ENCODE measurements around the gene SGTB. TPM values are rescaled to one million over a fixed set of nuclear protein-coding genes. Genes with fewer than 3 reads are reported as not detected.

Gene SGTB
- total RNA-seq, 1 experiment from 2014 or later: 13.5 TPM

- no peak for TF ChIP-seq MYBL2 (CRISPR knock-in tag; IDR thresholded peaks at IDR 0.05)
- TF ChIP-seq JAZF1 (CRISPR knock-in tag; IDR thresholded peaks at IDR 0.05): no peak
- no peak for TF ChIP-seq ZNF317 (CRISPR knock-in tag; IDR thresholded peaks at IDR 0.05; ENCODE audit: borderline replicate concordance, low read depth)
- TF ChIP-seq ZNF671 (CRISPR knock-in tag; IDR thresholded peaks at IDR 0.05): no peak
- no peak for TF ChIP-seq ARID4B (CRISPR knock-in tag; IDR thresholded peaks at IDR 0.05; ENCODE audit: borderline replicate concordance)
- no peak for TF ChIP-seq ATF1 (CRISPR knock-in tag; IDR thresholded peaks at IDR 0.05)
- TF ChIP-seq ZMAT4 (CRISPR knock-in tag; IDR thresholded peaks at IDR 0.05): no peak
These were observed 96.2 kb downstream of the SGTB start (continued) for GRCh38 chr5:65625743-65626142.

- no peaks in the 10 kb centered on the region for H3K27me3 Mint-ChIP-seq (ENCODE audit: low read depth)
- POLR2A ChIA-PET: interaction anchor here (1.5 kb wide), 1 partner anchor 62 kb away, joined by 6 read pairs; the partner anchor contains the start of genes CENPK and PPWD1
- H3K4me3 Mint-ChIP-seq: peak within 1 kb of the TSS; percentile 99
- peaks cover 14% of the 10 kb centered on the region for H3K4me1 Mint-ChIP-seq
- DNase-seq (ENCODE audit: low spot score) (peak; percentile 72), ATAC-seq (peak; percentile 79)
- TF ChIP-seq NR2C2 (CRISPR knock-in tag; IDR thresholded peaks at IDR 0.05) (peak; percentile 80), KAT7 (CRISPR knock-in tag; IDR thresholded peaks at IDR 0.05; ENCODE audit: borderline replicate concordance) (no peak), GABPB1 (CRISPR knock-in tag; IDR thresholded peaks at IDR 0.05) (peak; percentile 48), ATF2 (CRISPR knock-in tag; IDR thresholded peaks at IDR 0.05; ENCODE audit: borderline replicate concordance, low read depth) (no peak), USF2 (CRISPR knock-in tag; IDR thresholded peaks at IDR 0.05) (no peak), ETV6 (CRISPR knock-in tag; IDR thresholded peaks at IDR 0.05) (0 out of 2 replicates have a peak, but pooled peaks have one; percentile 26), MAX (CRISPR knock-in tag; IDR thresholded peaks at IDR 0.05) (no peak), SP1 (CRISPR knock-in tag; conservative IDR thresholded peaks at IDR 0.05) (peak; percentile 47; the same call in 1 of the 2 replicates), FOXP4 (CRISPR knock-in tag; IDR thresholded peaks at IDR 0.05) (no peak), ELF4 (CRISPR knock-in tag; IDR thresholded peaks at IDR 0.05; ENCODE audit: low read depth) (no peak), ZNF121 (CRISPR knock-in tag; IDR thresholded peaks at IDR 0.05) (0 out of 2 replicates have a peak, but pooled peaks have one; percentile 5), FOXK1 (CRISPR knock-in tag; IDR thresholded peaks at IDR 0.05) (peak; percentile 33; the same call in 1 of the 2 replicates), ZNF317 (CRISPR knock-in tag; IDR thresholded peaks at IDR 0.05; ENCODE audit: borderline replicate concordance, low read depth) (no peak), TP53 (CRISPR knock-in tag; IDR thresholded peaks at IDR 0.05) (no peak), RELA (CRISPR knock-in tag; IDR thresholded peaks at IDR 0.05; ENCODE audit: borderline replicate concordance) (no peak), ESRRA (CRISPR knock-in tag; IDR thresholded peaks at IDR 0.05; ENCODE audit: borderline replicate concordance) (peak; percentile 30; the same call in 1 of the 2 replicates), ZNF396 (CRISPR knock-in tag; IDR thresholded peaks at IDR 0.05; ENCODE audit: borderline replicate concordance) (no peak)
- peak within 1 kb of the TSS; percentile 97 for H3K27ac Mint-ChIP-seq
- H3K9me3 Mint-ChIP-seq: no peaks in the 10 kb centered on the region
- H3K36me3 Mint-ChIP-seq: peaks cover 9% of the 10 kb centered on the region; the same call in 1 of the 2 replicates
- CTCF ChIA-PET: no interaction called here
These were observed 97.0 kb downstream of the SGTB start, which contains the start of the genes SHLD3 and TRAPPC13 for GRCh38 chr5:65624571-65625555. SHLD3 (plus strand) TSS chr5:65625027; CDS start chr5:65629588, 4,561 bp downstream. TRAPPC13 (plus strand) TSS chr5:65625027; CDS start chr5:65625061, 34 bp downstream.

Measured in WTC11 (cell line).